IPS-15b (cell line): Measurements from ENCODE around the gene SPATC1L.

Source experiments
- H3K27me3 ChIP-seq: one replicate; pipeline ENCODE4 v1.6.1; 2013; ENCODE audit warnings: low read length; ENCODE audit not compliant: control insufficient read depth, insufficient read depth
- H3K36me3 ChIP-seq: one replicate; pipeline ENCODE4 v1.6.1; 2013; ENCODE audit warnings: low read length; ENCODE audit not compliant: control insufficient read depth, insufficient read depth
- H3K4me1 ChIP-seq: one replicate; pipeline ENCODE4 v1.6.1; 2013; ENCODE audit warnings: mild to moderate bottlenecking, low read length; ENCODE audit not compliant: control insufficient read depth, insufficient read depth
- H3K4me3 ChIP-seq: one replicate; pipeline ENCODE4 v1.5.1; 2013; ENCODE audit warnings: low read depth, low read length
- H3K9ac ChIP-seq: one replicate; pipeline ENCODE4 v1.6.1; 2013; ENCODE audit warnings: low read depth, mild to moderate bottlenecking, low read length
- H3K9me3 ChIP-seq: one replicate; pipeline ENCODE4 v1.6.1; 2013; ENCODE audit warnings: mild to moderate bottlenecking, low read length; ENCODE audit not compliant: control insufficient read depth, insufficient read depth

The SPATC1L gene

DNA sequence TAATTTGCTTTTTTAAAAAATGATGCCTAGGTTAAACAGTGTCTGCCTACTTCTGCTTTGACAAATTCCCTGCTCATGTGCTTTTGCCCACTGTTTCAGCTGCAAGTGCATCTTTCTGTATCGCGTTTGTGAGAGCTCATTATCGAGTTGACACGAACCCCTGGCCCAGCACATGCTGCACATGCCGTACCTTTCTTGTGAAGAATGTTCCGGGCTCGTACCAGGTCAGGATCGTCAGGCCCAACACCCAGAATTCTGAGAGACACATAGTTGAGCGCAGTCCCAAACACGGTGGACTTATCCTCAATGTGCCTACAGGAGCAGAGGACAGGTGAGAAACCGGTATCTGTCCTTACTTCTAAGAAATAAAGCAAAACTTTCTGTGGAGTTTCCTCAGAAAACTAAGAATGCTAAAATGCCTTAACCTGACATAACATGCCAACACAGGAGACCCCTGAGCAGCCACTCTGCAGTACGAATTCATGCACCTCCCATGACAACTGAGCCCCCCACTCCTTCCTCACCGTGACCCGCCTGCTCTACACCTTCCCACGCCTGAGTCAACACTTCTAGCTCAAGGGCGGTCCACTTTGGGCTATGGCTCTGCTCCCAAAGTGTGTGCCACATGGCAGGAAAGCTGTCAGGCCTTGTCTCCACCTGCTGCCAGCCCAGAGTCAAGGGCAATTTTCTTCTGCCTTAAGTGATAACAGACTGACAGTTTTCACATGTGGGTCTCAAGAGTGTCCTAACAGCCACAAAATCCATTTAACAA lies 37.6 kb upstream of the SPATC1L start:
- Histone ChIP-seq H3K9me3 (no peaks in the 10 kb centered on the region), H3K27me3 (no peaks in the 10 kb centered on the region), H3K9ac (no peak overlapping the region), H3K4me3 (no peak overlapping the region), H3K36me3 (peaks cover 34% of the 10 kb centered on the region), H3K4me1 (no peaks in the 10 kb centered on the region)

DNA sequence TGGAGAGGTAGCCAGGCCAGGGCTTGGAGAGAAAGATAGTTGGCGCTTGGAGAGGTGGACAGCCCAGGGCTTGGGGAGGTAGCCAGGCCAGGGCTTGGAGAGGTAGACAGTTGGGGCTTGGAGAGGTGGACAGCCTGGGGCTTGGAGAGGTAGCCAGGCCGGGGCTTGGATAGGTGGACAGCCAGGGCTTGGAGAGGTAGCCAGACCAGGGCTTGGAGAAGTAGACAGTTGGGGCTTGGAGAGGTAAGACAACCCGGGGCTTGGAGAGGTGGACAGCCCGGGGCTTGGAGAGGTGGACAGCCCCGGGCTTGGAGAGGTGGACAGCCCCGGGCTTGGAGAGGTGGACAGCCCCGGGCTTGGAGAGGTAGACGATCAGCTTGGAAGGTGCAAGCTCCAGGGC lies 36.6 kb upstream of the SPATC1L start:
- no peaks in the 10 kb centered on the region for H3K4me1 ChIP-seq
- no peaks in the 10 kb centered on the region for H3K9me3 ChIP-seq
- no peak overlapping the region for H3K9ac ChIP-seq
- H3K27me3 ChIP-seq: no peaks in the 10 kb centered on the region
- H3K4me3 ChIP-seq: no peak overlapping the region
- H3K36me3 ChIP-seq: peaks cover 32% of the 10 kb centered on the region

DNA sequence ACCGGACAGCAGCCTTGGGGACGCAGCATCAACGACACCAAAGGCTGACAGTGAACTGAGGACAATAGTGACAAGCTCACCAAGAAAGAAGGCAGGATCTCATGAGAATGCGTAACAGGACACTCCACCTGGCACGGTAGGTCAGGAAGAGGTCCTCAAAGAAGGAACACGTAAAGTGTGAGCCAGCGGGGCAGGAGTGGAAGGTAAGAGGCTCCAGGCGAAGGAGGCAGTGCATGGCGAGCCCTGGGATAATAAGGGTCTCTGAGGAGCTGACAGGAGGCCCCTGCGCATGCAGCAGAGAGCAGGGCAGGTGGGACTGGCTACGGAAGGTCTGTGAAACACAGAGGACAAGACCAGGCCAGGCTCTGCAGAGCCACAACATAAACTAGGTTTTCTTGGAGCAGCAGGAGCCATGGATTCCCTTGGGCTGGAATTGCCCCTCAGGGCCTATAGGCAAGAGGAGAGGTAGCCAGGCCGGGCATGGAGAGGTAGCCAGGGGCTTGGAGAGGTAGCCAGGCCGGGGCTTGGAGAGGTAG lies 36.1 kb upstream of the SPATC1L start:
- Histone ChIP-seq H3K9ac (no peak overlapping the region), H3K9me3 (no peaks in the 10 kb centered on the region), H3K4me3 (no peak overlapping the region), H3K4me1 (no peaks in the 10 kb centered on the region), H3K27me3 (no peaks in the 10 kb centered on the region), H3K36me3 (peaks cover 33% of the 10 kb centered on the region)

DNA sequence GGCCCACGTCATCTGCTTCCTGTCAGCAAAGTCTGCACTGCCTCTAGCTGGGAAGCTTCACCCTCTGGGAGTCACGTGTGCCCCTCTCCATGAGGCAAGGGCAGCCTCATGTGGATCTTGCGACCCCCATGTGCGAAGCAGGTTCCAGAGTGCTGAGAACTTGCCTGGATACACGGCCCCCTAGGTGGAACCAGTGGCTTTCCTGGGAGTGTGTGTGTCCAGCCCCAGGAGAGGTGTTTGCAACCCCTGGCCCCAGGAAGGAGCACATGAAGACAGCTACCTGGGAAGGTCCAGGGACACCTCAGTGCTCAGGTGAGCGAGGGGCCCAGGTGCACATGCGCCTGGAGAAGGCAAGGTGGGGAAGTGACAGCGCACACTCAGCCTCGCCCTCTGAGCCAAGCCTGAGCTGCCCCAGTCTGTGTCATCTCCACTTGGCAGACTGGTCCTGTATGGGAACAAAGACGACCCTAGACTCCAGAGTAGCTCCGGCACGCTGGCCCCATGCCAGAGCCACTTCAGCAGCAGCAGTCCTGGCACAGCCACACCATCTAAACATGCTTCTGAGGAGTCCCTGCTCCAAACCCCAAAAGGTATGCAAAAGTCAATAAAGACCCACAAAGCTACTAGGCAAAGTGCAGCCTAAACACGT lies 35.5 kb upstream of the SPATC1L start:
- no peaks in the 10 kb centered on the region for H3K27me3 ChIP-seq
- H3K4me3 ChIP-seq: no peak overlapping the region
- peaks cover 35% of the 10 kb centered on the region for H3K36me3 ChIP-seq
- no peaks in the 10 kb centered on the region for H3K9me3 ChIP-seq
- no peaks in the 10 kb centered on the region for H3K4me1 ChIP-seq
- H3K9ac ChIP-seq: no peak overlapping the region

DNA sequence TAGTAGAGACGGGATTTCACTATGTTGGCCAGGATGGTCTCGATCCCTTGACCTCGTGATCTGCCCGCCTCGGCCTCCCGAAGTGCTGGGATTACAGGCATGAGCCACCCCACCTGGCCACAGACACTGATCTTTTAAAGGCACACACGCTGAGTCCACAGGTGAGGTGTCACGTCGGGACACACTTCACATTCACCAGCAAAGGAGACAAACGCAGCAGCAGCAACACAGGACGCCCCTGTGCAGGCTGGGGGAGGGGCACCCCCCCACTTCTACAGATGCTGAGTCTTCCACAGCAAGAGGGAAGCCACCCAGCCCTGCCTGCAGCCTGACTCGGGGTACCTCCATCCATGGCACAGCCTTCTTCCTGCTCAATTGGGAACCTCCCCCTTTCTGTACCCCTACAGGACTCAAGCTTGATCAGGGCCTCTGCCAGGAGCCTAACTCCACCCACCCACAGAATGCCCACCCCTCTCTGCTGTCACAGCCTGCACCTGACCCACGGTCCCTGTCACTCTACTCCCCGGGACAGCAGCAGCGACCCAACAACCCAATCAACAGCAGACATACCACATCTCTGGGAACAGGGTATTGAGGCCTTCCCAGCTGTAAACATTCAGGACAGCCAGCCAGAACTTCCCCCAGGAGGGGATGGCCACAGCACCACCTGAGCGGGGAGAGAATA lies 34.8 kb upstream of the SPATC1L start:
- peaks cover 36% of the 10 kb centered on the region for H3K36me3 ChIP-seq

DNA sequence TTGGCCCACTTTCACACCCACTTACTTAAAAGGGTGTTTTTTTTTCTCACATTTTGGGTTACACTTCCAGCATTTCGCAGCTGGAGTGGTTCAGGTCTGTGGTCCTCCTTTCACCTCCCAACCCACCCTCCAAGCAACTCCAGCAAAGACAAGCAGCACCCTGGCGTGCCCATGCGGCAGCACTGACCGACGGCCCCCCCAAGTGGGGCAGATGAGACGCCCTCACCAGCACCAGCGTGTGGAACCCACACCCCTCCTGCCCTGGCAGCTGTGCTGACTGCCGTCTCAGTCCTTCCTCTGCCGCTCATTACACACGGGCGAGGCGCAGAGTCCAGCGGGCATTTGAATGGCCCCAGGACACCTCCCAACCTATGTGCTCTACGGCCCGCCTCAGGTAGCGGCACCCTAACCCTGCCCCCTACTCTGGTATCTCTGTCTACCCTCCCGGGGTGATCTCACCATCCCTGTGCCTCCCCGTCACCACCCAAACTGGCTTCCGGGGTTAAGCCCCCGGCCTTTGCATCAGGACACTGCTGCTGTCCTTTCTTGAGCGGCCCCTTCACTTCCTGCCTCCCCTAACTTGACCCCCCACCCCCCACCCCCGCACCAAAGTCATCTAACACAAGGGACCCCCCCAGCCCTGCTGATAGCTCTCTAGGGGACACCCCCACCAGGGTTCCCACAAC lies 33.4 kb upstream of the SPATC1L start:
- Histone ChIP-seq H3K9ac (no peak overlapping the region), H3K4me1 (no peaks in the 10 kb centered on the region), H3K36me3 (peaks cover 46% of the 10 kb centered on the region), H3K9me3 (no peaks in the 10 kb centered on the region), H3K4me3 (no peak overlapping the region), H3K27me3 (no peaks in the 10 kb centered on the region)

More for the DNA sequence above, 34.8 kb upstream of the SPATC1L start:
- H3K4me3 ChIP-seq: no peak overlapping the region
- H3K27me3 ChIP-seq: no peaks in the 10 kb centered on the region
- H3K4me1 ChIP-seq: no peaks in the 10 kb centered on the region
- no peaks in the 10 kb centered on the region for H3K9me3 ChIP-seq
- no peak overlapping the region for H3K9ac ChIP-seq

DNA sequence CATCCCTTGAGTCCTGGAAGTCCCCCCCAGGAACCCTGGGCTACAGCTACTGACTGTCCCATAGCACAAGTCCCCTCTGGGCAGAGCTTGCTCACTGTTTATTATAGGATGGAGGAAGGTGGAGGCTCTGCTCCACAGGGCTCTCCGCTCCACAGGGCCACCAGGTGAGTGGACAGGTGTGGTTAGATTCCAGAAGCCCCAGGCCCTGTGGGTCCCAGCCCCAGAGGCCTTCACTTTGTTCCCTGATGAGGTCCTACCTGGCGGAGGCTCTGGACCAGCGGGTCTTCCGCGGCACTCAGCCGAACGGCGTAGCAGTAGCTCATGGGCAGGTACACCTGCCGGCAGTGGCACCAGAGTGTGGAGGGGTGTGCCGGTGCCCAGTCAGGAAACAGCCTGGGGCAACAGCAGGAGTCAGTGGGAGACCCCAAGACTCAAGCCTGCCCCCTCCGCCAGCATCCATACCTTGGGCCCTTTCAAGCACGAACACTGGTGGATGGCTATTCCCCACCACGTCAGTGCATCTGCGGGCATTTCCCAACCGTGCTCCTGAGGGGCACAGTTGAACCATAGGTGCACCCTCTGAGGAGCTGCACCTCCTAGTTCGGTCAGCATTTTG lies 32.0 kb upstream of the SPATC1L start:
- Histone ChIP-seq H3K36me3 (peaks cover 39% of the 10 kb centered on the region), H3K9ac (no peak overlapping the region), H3K4me1 (no peaks in the 10 kb centered on the region), H3K9me3 (no peaks in the 10 kb centered on the region), H3K4me3 (no peak overlapping the region), H3K27me3 (no peaks in the 10 kb centered on the region)

DNA sequence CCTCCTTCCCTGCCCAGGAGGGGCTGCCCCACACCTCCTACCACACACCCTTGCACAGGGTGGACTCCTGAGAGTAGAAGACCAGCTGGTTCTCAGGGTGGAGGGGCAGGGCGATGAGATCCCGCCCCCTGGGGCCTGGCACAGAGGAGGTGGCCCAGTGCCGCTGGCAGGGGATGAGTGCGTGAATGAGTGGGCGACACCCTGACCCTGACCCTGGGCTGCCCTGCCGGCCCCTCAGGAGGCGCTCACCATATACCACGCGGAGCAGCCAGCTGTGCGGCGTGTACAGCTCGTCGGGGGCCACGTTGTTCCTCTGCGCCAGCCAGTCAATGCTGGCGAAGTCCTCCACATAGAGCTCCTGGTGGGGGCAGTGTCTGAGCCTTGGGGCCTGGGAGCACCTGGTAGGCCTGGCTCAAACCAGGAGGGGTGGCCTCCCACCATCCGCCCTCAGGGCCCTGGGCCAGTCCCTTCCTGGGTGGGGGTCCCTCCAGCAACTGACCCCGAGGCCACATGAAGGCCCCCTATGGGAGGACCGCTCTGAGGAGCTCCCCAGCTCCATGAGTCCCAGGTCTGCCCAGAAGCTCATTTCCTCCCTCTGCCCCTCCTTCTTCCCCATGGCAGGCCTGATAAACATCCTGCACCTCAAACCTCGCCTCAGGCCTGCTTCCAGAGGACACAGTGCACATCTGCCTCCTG lies 31.3 kb upstream of the SPATC1L start:
- no peaks in the 10 kb centered on the region for H3K4me1 ChIP-seq
- H3K36me3 ChIP-seq: peaks cover 42% of the 10 kb centered on the region
- H3K4me3 ChIP-seq: no peak overlapping the region
- no peaks in the 10 kb centered on the region for H3K9me3 ChIP-seq
- no peaks in the 10 kb centered on the region for H3K27me3 ChIP-seq
- H3K9ac ChIP-seq: no peak overlapping the region

DNA sequence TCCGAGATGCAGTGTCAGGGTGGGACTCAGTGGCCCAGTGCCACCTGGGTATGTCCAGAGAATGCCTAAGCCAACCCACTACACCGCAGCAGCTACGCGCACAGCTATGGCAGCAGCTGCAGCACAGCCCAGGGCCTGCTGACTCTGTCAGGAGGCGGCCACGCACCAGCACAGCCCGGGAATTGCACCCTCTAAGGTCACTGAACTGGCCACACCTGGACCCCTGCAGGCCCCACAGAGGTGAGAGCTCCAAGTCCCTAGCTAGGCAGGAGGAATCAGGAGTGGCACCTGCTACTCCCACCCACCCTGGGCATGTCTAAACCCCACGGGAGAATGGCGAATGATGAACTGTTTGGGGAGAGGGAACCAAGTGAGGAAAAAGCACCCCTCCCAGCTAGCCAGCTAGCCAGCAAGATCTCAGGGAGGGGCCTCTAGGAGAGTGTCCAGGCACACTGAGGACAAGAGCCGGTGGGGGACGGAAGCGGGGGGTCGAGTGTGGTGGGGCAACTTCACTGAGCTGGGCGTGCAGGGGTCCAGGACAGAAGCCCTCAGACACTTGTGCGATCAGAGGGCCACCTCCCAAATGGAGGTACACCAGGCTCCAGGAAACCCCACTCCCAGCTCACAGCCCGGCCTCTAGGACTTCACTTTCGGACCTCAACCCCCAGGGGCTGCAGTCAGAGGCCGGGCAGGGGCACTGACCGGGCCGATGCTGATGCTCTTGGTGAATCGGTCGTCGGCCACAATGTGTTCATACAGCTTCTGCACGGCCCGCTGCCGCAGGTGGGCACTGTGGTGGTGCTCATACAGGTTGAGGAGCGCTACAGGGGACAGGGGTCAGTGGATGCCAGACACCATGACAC lies 30.4 kb upstream of the SPATC1L start:
- Histone ChIP-seq H3K9ac (peak overlapping the region; percentile 24), H3K36me3 (peaks cover 40% of the 10 kb centered on the region), H3K27me3 (no peaks in the 10 kb centered on the region)

DNA sequence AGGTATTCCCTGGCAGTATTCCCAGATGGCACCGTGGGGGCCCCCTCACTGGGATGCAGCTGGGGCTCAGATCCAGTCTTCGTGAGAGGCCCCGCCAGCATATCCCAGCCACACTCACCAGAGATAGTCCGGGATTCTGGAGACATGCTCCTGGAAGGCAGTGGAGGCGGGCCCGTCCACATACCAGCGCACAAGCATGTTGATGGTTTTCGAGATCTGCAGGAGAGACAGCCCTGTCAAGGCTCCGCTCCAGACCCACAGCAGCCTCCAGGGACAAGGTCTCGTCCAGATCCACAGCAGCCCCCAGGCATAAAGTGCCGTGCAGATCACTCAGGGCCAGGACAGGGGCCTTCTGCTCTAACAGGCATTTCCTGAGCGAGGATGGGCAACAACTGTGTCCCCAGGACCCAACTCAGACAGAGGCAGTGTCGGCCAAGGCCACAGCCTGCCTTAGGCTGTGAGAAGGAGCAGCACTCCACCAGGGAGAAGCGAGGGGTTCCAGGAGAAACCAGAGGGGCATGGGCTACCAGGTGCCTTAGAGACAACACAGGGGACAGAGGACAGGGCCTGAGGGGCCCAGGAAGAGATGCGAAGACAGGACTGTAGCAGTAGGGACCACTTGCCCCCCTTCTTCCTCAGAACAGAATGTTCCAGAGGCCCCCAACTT lies 29.5 kb upstream of the SPATC1L start:
- no peaks in the 10 kb centered on the region for H3K4me1 ChIP-seq
- no peak overlapping the region for H3K4me3 ChIP-seq
- no peaks in the 10 kb centered on the region for H3K9me3 ChIP-seq
- no peaks in the 10 kb centered on the region for H3K27me3 ChIP-seq
- no peak overlapping the region for H3K9ac ChIP-seq
- peaks cover 42% of the 10 kb centered on the region for H3K36me3 ChIP-seq

More for the DNA sequence above, 30.4 kb upstream of the SPATC1L start:
- H3K4me1 ChIP-seq: no peaks in the 10 kb centered on the region
- no peaks in the 10 kb centered on the region for H3K9me3 ChIP-seq
- H3K4me3 ChIP-seq: no peak overlapping the region
